Measurements from ENCODE around the gene CRTAP.
"Not testable (repeated sequence)": the region's sequence is repeated elsewhere in the genome, so short reads cannot be mapped to it uniquely, and the experiment has no call there.

CRTAP gene

DNA sequence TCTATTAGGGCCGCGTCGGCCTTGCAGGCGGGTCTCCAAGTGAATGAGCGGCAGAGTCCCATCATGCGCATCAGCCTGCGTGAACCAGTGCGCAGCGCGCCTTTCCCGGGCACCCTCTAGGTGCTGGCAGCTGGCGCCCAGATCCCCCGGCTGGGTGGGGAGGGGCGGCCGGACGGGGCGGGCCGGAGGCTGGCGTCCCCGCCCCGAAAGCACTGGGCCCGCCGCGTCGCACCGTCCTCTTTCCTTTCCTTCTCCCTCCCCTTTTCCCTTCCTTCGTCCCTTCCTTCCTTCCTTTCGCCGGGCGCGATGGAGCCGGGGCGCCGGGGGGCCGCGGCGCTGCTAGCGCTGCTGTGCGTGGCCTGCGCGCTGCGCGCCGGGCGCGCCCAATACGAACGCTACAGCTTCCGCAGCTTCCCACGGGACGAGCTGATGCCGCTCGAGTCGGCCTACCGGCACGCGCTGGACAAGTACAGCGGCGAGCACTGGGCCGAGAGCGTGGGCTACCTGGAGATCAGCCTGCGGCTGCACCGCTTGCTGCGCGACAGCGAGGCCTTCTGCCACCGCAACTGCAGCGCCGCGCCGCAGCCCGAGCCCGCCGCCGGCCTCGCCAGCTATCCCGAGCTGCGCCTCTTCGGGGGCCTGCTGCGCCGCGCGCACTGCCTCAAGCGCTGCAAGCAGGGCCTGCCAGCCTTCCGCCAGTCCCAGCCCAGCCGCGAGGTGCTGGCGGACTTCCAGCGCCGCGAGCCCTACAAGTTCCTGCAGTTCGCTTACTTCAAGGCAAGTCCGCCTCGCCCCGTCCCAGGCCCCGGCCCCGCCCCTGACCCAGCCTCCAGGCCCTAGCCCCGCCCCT lies at the start of gene CRTAP:
CRTAP (plus strand) TSS at position 243 of the 850 bp plus-strand sequence; CDS start at position 307, 64 bp downstream.
- peak; percentile 82 for DNase-seq

DNA sequence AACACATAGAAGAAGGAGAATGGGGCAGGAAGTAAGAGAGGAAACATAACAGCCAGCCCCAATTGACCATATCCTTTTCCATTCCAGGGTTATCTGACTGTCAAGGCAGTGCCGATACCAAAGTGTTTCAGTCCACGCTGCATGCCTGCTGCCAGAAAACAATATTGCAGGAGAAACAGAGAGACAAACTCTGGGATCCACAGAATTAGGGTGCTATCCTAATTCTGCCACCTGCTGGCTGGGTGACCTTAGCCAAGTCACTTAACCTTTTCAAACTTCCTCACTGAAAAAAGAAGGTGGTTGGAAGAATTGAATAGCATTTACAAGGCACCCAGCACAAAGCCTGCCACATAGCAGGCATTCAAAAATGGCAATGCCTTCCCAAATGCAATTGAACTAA lies 48.9 kb upstream of the CRTAP start:
- no peak for DNase-seq

DNA sequence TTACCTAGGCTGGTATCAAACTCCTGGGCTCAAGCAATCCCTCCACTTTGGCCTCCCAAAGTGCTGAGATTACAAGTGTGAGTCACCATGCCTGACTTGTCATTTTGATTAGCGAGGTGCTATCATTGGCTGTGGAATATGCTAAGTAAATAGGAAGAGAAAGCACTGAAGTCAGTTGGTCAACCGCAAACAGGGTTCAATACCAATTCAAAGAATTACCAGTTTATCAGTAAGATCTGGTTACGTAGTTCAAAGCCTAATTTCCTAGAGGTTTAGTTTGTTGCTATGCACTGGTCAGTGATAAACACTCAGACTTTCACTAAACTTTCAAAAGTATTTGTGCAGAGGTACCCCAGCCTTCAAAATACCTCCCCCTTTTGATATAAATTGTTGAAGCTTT lies 46.3 kb upstream of the CRTAP start:
- DNase-seq: no peak

GRCh38 chr3:33069862-33070261 lies 44.0 kb upstream of the CRTAP start:
- DNase-seq: peak; percentile 91

DNA sequence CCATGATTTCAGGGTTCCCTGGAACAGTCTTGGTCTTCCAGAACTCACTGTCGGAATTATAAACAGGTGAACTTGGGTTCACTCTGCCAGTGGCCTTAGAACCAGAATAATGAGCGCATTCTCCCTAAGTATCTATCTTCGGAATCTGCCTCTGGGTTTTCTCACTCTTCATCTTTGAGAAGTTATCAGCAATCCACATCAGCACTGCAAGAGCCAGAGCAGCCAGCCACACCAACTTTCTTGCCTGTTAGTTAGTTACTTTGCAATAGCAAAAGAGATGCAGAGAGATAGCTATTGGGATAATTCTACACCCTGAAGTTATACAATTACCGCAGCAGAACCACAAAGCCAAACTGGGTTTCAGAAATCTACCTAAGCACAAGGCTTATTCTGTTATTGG lies 42.6 kb upstream of the CRTAP start:
- DNase-seq: no peak

DNA sequence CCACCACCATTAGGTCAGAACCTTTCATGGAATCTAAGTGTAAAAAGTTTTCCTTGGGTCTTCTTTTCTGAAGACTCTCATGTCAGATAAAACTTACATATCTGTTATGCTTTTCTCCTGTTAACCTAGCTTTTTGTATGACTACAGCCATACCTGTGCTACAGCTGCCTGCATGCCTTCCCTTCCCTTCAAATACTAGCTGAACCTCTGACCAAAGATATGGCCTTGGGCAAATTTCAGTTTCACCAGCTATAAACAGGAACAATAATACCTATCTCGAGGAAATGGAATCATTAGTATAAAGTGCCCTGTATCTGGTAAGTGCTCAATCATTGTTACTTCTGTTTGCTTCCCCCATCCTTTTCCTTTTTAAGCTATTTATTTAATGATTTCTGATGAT lies 41.9 kb upstream of the CRTAP start:
- no peak for DNase-seq

GRCh38 chr3:33074217-33075067 lies 39.4 kb upstream of the CRTAP start:
- DNase-seq: peak; percentile 76

DNA sequence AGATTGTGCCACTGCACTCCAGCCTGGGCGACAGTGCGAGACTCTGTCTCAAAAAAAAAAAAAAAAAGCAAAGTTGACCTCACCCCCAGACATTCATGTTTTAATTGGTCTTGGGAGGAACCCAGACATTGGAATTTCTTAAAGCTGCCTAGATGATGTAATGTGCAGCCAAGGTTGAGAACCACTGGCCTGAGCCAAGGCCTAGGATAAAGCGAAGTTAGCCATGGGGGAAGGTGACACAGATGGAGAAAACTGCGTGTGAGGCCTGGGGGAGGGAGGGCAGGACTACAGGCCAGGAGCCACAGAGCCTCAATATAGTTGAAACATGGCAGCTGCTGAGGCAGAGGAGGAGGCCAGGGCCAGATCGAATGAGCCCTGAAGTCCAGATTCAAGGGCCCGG lies 37.8 kb upstream of the CRTAP start:
- no peak for DNase-seq

- DNase-seq: no peak
Observed at GRCh38 chr3:33076952-33077351, 36.9 kb upstream of the CRTAP start.

GRCh38 chr3:33077976-33078375 lies 35.8 kb upstream of the CRTAP start:
- DNase-seq: no peak

- not testable (repeated sequence) for DNase-seq
Observed at GRCh38 chr3:33079813-33080212, 34.0 kb upstream of the CRTAP start.

DNA sequence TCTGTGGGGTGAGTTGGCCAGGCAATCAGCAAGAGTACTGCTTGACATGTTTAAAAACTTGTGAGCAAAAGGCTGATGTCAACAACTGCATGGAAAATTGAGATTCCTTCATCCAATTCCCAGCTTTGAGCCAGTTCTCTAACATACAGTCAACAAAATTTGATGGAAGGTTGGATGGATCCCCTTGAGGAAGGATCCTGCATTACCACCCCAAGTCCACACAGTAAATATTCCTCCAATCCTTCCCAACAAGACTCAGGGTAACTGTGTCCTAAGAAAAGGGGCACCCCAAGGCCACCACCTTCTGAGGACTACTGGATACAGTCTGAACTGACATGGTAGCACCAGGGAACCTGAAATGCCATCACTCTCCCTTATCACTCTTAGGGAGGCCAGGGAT lies 32.0 kb upstream of the CRTAP start:
- no peak for DNase-seq

DNA sequence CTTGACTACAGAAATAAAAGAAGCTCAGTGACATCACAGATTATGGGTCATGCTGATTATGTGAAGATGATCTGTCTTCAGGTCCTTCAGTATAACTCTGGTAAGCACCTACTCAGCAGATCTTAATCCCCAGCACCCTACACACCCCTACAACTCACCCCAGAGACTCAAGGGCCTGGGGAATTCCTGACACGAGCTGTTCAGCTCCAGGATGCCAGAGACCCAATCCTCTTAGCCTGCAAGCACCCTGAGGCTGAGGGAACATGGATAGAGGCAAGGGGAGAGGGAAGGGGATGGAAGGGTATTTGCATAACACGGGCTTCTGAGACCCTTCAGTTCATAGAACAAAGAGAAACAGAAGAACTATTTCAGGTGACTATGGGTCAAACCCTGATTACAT lies 29.9 kb upstream of the CRTAP start:
- DNase-seq: no peak

- DNase-seq: no peak
Observed at GRCh38 chr3:33088691-33089090, 25.1 kb upstream of the CRTAP start.

DNA sequence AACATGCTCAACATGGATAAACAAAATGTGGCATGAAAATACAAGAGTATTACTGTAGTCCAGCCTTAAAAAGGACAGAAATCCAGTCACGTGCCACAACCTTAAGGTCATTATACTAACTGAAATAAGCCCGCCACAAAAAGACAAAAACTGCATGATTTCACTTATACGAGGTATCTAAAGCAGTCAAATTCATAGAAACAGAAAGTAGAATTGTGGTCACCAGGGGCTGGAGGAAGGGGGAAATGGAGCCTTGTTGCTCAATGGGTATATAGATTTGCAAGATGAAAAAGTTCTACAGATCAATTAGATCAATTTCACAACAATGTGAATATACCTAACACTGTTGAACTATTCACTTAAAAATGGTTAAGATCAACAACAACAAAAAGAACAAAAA lies 24.3 kb upstream of the CRTAP start:
- no peak for DNase-seq

DNA sequence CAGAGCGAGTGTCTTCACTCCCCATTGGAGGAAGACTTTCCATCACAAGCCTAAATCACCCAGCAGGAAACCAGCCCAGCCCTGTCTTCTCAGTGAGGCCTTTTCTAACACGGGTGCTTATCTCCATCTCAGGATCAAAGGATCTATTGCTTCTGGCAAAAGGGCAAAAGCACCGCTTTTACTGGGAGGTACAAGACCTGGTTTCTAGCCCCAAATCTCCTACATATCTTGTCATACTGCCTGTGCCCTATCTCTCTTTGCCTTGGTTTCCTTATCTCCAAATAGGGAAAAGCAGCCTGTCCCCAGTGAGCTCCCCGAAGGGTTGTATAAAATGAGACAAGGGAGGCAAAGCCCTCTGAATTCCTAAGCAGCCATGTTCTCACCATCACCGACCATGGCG lies 22.1 kb upstream of the CRTAP start:
- no peak for DNase-seq

DNA sequence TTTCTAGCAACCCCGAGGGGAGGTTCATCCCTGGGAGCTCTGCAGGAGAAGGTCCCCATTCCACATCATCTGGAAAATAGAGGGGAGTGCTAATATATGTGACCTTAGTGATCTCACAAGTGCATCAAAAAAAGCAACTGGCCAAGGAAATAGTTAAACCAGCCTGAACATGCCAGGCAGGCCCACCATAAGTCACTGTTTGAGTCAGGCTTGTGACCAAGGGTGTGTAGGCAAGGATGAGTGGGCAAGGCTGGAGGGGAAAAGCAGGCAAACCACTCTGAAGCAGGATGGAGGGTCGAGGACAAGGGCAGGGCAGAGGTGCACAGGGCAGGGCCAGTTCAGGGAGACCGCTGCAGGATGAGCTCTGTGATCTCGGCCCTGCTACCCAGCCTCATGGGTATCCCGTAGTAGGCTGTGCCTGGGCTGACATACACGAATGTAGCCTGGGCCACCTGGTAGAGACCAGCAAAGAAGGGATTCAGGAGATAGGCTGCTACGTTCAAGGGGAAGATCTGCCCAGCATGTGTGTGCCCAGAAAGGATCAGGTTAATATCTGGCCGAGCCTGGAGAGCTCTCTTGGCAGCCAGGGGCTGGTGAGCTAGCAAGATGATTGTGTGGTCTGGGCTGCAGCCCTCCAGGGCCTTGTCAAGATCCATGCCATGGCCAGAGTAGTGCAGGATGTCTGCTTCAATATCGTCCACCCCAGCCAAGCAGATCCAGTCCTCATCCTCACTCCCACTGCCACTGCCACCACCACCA lies 21.1 kb upstream of the CRTAP start:
- no peak for DNase-seq

- no peak for DNase-seq
Observed at GRCh38 chr3:33093847-33094246, 20.0 kb upstream of the CRTAP start.

- DNase-seq: no peak
Observed at GRCh38 chr3:33095436-33095835, 18.4 kb upstream of the CRTAP start.

DNA sequence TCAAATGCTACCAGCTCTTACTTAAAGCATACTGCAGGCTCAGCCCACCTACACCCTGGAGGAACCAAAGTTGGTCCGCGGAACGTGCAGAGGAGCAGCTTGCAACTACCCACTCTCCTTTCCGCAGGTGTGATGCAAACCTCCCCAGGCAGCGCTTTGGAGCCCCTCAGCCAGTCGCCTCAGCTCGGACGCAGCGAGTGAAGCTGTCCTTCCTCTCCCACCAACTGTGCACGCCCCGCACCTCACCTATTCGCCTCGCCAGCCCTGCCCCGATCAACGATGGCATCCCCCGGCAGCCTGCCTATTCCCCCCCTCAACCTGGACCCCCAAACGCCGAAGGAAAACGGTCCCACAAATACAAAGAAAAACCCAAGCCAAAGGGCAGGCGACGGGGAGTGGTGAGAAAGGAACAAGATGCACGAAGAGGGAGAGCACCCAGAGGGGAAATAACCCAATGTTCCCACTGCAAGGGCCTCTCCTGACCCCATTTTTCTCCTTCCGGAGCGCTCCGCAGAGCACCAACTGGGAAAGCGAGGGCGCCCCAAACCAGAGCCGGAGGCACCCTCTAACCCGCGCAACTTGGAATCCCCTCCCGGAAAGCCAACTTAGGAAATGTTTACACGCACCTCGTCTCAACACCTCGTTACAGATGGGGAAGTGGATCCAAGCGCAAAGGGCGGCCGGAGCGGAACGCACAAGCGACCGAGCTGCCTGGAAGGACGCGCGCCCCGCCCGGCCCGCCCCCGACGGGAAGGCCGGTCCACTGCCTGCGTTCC lies 17.5 kb upstream of the CRTAP start:
- peak; percentile 15 for DNase-seq

DNA sequence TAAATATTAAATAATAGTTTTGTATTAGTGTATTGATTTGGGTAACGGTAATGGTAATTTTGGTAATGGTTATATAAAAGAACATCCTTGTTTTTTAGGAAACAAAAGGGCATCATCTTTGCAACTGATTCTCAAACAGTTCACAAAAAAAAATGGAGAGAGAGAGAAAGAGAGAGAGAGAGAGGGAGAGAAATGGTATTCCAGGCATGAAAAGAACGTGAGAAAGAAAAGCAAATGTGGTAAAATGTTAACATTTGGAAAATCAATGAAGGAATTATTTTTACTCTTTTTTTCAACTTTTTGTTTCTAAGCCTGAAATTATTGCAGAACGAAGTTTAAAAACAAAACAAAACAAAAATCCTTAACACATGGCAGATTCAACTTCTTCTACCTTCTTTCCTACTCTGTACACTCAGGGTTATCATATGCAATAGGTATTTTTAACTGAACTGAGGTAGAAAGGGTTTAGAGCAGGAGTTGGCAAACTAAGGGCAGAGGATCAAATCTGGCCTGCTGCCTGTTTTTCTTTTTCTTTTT lies 14.6 kb upstream of the CRTAP start:
- DNase-seq: no peak

DNA sequence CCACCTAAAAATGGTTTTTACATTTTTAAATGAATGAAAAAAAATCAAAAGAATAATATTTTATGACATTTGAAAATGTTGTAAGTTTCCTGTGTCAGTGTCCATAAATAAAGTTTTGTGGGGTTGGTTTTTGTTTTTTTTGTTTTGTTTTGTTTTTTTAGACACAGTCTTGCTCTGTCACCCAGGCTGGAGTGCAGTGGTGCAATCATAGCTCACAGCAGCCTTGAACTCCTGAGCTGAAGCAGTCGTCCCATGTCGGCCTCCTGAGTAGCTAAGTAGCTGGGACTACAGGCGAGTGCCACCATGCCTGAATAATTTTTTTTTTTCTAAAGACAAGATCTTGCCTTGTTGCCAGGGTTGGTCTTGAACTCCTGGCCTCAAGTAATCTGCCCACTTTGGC lies 14.1 kb upstream of the CRTAP start:
- no peak for DNase-seq

Data from NCI-H2029 (cell line).